Measurements from ENCODE around the gene S100A14. TPM values are rescaled to one million over a fixed set of nuclear protein-coding genes. Genes with fewer than 3 reads are reported as not detected.
A peak's percentile ranks its signal among the peaks of the same experiment; 100 is the strongest.

The S100A14 gene
- total RNA-seq, 1 donor from 2014 or later, result 43.8 TPM

DNA sequence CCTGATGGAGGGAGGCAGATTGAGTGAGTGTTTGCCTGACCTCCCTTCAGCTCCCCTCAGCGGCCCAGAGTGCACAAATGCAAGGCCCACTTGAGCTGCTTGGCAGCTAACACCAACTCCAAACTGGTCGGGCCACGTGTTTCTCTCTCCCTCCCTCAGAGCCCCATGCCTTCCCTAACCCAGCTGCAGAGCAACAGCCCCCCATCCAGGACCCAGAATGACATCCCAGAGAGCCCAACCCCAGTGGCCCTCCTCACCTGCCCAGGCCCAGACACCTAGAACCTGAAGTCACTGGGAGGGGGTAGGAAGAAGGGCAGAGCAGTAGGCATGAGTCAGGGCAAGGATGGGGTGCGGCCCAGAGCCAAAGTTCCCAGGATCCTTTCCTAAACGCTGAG is 789 bp upstream of the S100A14 start:
- no peak for DNase-seq (ENCODE audit: low read depth)
- H3K4me3 ChIP-seq (ENCODE audit: low read depth, low read length), result no peak overlapping the region
- TF ChIP-seq, protein P1, sequence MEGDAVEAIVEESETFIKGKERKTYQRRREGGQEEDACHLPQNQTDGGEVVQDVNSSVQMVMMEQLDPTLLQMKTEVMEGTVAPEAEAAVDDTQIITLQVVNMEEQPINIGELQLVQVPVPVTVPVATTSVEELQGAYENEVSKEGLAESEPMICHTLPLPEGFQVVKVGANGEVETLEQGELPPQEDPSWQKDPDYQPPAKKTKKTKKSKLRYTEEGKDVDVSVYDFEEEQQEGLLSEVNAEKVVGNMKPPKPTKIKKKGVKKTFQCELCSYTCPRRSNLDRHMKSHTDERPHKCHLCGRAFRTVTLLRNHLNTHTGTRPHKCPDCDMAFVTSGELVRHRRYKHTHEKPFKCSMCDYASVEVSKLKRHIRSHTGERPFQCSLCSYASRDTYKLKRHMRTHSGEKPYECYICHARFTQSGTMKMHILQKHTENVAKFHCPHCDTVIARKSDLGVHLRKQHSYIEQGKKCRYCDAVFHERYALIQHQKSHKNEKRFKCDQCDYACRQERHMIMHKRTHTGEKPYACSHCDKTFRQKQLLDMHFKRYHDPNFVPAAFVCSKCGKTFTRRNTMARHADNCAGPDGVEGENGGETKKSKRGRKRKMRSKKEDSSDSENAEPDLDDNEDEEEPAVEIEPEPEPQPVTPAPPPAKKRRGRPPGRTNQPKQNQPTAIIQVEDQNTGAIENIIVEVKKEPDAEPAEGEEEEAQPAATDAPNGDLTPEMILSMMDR (conservative IDR thresholded peaks at IDR 0.05; ENCODE audit: low read depth, low read length), result no peak

GRCh38 chr1:153615406-153615805 is 719 bp downstream of the S100A14 start:
- no peak for DNase-seq (ENCODE audit: low read depth)
- no peak overlapping the region for H3K4me3 ChIP-seq (ENCODE audit: low read depth, low read length)
- TF ChIP-seq, protein P1 (conservative IDR thresholded peaks at IDR 0.05; ENCODE audit: low read depth, low read length), result no peak

DNA sequence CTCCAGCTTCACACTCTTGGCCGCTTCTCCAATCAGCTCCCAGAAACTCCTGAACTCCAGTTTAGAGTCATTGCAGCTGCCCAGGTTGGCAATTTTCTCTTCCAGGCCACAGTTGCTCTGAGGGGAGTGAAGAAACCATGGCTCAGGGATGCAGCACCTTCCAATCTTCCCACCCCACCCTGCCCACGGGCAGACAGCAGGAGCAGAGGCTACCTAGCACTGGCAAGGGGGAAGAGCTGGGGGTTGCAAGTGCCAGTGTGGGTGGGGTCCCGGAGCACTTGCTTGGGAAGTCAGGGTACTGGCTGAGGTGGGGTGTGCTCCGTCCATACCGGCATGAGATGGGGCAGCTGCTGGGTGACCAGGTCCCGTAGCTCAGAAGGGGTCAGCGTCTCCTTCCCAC is 1.2 kb downstream of the S100A14 start:
- H3K4me3 ChIP-seq (ENCODE audit: low read depth, low read length), result no peak overlapping the region
- TF ChIP-seq, protein P1 (conservative IDR thresholded peaks at IDR 0.05; ENCODE audit: low read depth, low read length), result no peak
- DNase-seq (ENCODE audit: low read depth), result no peak

- DNase-seq (ENCODE audit: low read depth), result no peak
- TF ChIP-seq, protein P1 (conservative IDR thresholded peaks at IDR 0.05; ENCODE audit: low read depth, low read length), result peak; percentile 23
- no peak overlapping the region for H3K4me3 ChIP-seq (ENCODE audit: low read depth, low read length)
Measured at GRCh38 chr1:153614189-153614900, 1.8 kb downstream of the S100A14 start.

GRCh38 chr1:153613406-153613805 is 2.7 kb downstream of the S100A14 start:
- TF ChIP-seq, protein P1 (conservative IDR thresholded peaks at IDR 0.05; ENCODE audit: low read depth, low read length), result no peak
- H3K4me3 ChIP-seq (ENCODE audit: low read depth, low read length), result peak overlapping the region; percentile 99
- DNase-seq (ENCODE audit: low read depth), result no peak

GRCh38 chr1:153612755-153613331 is 3.3 kb downstream of the S100A14 start, which contains the start of gene S100A16:
TSS of gene S100A16 (minus strand) at chr1:153613137. CDS start at chr1:153608151, 4,986 bp downstream.
- H3K4me3 ChIP-seq (ENCODE audit: low read depth, low read length), result peak within 1 kb of the TSS; percentile 99
- no peak for DNase-seq (ENCODE audit: low read depth)
- TF ChIP-seq, protein P1 (conservative IDR thresholded peaks at IDR 0.05; ENCODE audit: low read depth, low read length), result no peak

Measured in epithelial cell of proximal tubule (primary cell).